GM12873 (cell line): ENCODE results near the gene GNG12.

Experiments used
- CTCF ChIP-seq: IDR thresholded peaks from 2 replicates; pipeline ENCODE4 v1.5.1; 2012; ENCODE audit warnings: low read depth, mild to moderate bottlenecking, moderate library complexity, low read length, control low read depth; ENCODE audit not compliant: insufficient read depth; ENCODE audit errors: missing control alignments

Gene GNG12

DNA sequence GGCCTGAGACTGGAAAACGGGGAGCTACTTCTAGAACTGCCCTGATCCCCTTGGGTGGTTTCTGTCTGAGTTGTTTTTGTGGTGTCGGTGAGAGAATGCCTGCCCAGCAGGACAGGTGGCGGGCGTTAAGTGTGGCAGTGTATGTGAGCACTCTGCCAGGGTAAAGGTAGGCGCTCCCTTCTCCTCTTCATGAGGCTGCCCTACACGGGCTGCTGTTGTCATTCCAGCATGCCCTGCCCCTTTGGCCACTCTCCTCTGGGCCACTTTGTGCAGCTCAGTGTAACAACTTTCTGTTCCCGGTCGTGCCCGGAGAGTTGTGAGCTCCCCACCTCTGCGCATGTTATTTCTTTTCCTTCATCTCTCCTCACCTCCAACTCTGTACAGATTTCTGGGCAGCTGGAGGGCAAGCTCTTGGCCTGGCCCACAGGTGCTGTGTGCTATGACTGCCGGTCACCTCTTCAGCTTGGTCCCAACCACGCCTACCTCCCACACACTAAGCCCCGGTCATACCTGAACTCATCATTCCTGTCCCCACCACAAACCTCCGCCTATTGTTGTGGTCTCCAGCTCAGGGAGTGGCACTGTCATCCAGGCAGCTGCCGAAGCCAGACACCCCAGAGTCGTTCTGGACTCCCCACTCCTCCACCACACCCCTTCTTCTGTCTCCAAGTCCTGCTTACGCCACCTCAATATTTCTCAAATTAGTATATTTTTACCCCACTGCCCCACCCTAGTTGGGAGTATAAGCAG is 79.3 kb downstream of the GNG12 start:
- no peak for TF ChIP-seq CTCF

DNA sequence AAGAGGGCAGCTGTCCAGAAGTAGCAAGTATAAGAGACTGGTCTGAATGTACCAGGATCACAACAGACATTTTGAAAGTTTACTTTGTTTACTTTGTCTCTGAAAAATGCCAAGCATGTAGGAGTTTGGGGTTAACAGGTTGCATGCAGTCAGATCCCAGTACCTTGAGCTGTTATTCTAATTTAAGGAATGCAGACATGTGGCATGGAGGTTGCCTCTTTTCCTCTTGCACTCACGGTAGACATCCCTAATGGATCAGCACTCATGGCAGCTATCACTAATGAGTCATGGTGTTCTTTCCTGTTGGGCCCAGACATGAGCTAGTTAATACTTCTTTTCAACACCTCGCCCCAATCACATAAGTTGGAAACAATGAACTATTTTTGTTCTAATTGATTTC is 81.0 kb downstream of the GNG12 start:
- TF ChIP-seq CTCF = no peak

GRCh38 chr1:67750691-67751054 is 82.6 kb downstream of the GNG12 start:
- no peak for TF ChIP-seq CTCF

- TF ChIP-seq CTCF = no peak
Observed at GRCh38 chr1:67749844-67750690, 83.2 kb downstream of the GNG12 start.

GRCh38 chr1:67749263-67749843 is 83.9 kb downstream of the GNG12 start:
- TF ChIP-seq CTCF = no peak

GRCh38 chr1:67748630-67749029 is 84.6 kb downstream of the GNG12 start:
- no peak for TF ChIP-seq CTCF
